Measurements from ENCODE around the gene CACNA1G. TPM values are rescaled to one million over a fixed set of nuclear protein-coding genes. Genes with fewer than 3 reads are reported as not detected.

The CACNA1G gene
- total and polyA plus RNA-seq, 2 experiments from 2014 or later, result 3.5 to 4.8 TPM

DNA sequence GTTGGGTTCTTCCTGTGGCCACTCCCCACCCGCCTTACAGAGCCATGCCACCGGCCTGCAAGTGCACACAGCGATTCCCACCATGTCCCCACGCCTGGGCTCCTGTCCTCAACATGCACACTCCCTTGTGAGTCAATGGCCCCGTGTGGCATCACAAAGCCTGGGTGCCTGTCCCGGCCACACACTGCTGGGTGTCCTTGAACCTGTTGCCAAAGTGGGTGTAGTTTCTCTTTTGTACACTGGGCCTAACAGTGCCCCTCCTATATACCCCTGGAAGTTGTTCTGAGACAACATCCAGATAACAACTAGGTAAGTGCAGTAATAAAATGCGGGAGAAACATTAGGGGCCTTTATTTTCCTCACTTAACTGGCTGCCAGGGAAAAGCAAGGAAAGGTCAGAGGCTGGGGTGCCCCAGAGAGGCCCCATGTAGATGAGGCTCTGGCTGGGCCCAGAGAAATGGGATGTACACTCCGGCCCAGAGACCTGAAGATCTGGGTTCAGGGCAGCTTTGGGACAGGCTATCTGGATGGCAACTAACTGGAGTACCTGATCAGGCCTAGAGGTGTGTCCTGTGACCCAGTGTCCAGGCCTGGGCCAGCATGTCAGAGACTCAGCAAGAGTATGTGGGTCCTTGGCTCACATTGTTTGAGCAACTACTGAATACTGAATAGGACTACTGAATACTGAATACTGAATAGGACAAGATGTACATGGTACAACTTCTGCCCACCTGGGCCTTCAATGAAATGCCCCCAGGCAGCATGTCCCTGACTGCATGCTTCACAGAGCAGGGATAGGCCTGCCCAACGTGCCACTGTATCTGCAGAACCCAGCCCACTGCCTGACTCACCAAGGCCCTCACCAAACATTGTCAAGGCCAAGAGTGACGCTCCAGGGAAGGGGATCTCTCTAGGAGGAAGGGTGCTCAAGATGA, 82.5 kb downstream of the CACNA1G start:
- Histone ChIP-seq H3K4me2 (no peak overlapping the region), H3K27me3 (no peaks in the 10 kb centered on the region), H3K9me3 (ENCODE audit: low read depth) (no peaks in the 10 kb centered on the region), H4K20me1 (ENCODE audit: insufficient read depth, poor library complexity, severe bottlenecking) (no peaks in the 10 kb centered on the region), H3K79me2 (no peaks in the 10 kb centered on the region), H2AFZ (no peak overlapping the region), H3K9me2 (replicated peaks; ENCODE audit: insufficient read depth) (no peaks in the 10 kb centered on the region), H3K4me1 (ENCODE audit: insufficient read depth) (peaks cover 49% of the 10 kb centered on the region), H3K27ac (peak overlapping the region; percentile 27), H3K36me3 (replicated peaks; ENCODE audit: insufficient read depth, low read depth) (no peaks in the 10 kb centered on the region), H3K4me3 (no peak overlapping the region)
- DNase-seq (ENCODE audit: low spot score), result no peak
- no peak for TF ChIP-seq EZH2phosphoT487 (IDR thresholded peaks at IDR 0.05; ENCODE audit: low read depth, severe bottlenecking, unreplicated experiment)
- TF ChIP-seq EZH2 (IDR thresholded peaks at IDR 0.05; ENCODE audit: borderline replicate concordance), result no peak
- TF ChIP-seq, protein P1, sequence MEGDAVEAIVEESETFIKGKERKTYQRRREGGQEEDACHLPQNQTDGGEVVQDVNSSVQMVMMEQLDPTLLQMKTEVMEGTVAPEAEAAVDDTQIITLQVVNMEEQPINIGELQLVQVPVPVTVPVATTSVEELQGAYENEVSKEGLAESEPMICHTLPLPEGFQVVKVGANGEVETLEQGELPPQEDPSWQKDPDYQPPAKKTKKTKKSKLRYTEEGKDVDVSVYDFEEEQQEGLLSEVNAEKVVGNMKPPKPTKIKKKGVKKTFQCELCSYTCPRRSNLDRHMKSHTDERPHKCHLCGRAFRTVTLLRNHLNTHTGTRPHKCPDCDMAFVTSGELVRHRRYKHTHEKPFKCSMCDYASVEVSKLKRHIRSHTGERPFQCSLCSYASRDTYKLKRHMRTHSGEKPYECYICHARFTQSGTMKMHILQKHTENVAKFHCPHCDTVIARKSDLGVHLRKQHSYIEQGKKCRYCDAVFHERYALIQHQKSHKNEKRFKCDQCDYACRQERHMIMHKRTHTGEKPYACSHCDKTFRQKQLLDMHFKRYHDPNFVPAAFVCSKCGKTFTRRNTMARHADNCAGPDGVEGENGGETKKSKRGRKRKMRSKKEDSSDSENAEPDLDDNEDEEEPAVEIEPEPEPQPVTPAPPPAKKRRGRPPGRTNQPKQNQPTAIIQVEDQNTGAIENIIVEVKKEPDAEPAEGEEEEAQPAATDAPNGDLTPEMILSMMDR (IDR thresholded peaks at IDR 0.05; ENCODE audit: poor library complexity), result no peak
- 75% methylated on average over 10 of the region's 10 CpGs for WGBS (ENCODE audit: low lambda C conversion rate, missing lambda C conversion rate)

DNA sequence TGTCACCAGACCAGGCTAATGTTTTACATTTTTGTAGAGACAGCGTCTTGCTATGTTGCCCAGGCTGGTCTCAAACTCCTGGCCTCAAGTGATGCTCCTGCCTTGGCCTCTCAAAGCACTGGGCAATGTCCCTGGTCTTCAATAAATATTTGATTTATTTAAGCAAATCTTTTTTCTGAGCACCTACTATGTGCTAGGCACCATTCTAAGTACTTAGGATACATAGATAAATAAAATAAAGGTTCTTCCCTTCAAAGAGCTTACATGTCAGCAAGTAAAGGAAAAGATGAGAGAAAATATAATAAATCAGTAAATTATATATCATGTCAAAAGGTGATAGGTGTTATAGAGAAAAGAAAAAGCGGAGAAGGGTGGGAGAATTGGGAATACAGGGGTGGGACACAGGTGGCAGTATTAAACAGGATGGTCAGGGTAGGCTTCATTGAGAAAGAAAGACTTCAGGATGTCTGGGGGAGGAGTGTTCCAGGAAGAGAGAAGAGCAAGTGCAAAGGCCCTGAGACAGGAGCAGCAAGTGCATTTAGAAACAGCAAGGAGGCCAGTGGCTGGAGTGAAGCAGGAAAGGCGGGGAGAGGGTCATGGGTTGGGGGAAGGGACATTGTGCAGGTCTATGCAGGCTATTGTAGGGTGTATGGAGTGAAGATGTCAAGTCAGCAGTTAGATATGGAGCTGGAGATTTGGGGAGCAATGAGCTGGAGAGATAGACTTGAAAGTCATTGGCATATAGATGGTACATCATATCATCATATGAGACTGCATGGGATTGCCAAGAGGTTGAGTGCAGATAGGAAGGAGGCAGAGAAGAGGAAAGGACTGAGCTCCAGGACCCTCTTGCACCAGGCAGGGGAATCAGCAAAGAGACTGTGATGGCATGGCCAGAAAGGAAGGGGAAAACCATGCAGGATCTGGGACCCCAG, 85.5 kb downstream of the CACNA1G start:
- no peak overlapping the region for H2AFZ ChIP-seq
- H3K27me3 ChIP-seq, result no peaks in the 10 kb centered on the region
- no peaks in the 10 kb centered on the region for H4K20me1 ChIP-seq (ENCODE audit: insufficient read depth, poor library complexity, severe bottlenecking)
- DNase-seq (ENCODE audit: low spot score), result no peak
- no peak overlapping the region for H3K27ac ChIP-seq
- no peak overlapping the region for H3K4me2 ChIP-seq
- no peaks in the 10 kb centered on the region for H3K36me3 ChIP-seq (replicated peaks; ENCODE audit: insufficient read depth, low read depth)
- 99% methylated on average over 3 of the region's 3 CpGs for WGBS (ENCODE audit: low lambda C conversion rate, missing lambda C conversion rate)
- no peaks in the 10 kb centered on the region for H3K9me2 ChIP-seq (replicated peaks; ENCODE audit: insufficient read depth)
- H3K4me3 ChIP-seq, result no peak overlapping the region
- H3K4me1 ChIP-seq (ENCODE audit: insufficient read depth), result peaks cover 19% of the 10 kb centered on the region
- H3K9me3 ChIP-seq (ENCODE audit: low read depth), result no peaks in the 10 kb centered on the region
- no peaks in the 10 kb centered on the region for H3K79me2 ChIP-seq
- TF ChIP-seq, protein P1 (IDR thresholded peaks at IDR 0.05; ENCODE audit: poor library complexity), result no peak
- TF ChIP-seq EZH2 (IDR thresholded peaks at IDR 0.05; ENCODE audit: borderline replicate concordance), result no peak
- TF ChIP-seq EZH2phosphoT487 (IDR thresholded peaks at IDR 0.05; ENCODE audit: low read depth, severe bottlenecking, unreplicated experiment), result no peak

DNA sequence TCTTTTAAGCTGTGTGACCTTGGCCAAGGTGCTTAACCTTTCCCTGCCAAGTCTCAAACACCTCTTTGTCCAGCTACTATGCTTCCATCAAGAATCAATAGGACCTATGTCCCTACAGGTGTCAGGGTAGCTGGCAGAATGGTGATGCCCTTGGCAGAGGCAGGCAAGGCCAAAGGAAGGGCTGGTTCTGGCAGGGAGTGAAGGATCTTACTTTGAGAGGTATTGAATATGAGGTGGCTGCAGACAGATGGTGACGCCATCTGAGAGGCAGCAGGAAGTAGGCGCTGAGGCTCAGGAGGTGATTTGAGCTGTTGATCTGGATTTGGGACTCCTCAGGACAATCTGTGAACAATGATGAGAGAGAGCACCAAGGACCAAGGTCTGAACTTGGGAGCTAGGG, 86.7 kb downstream of the CACNA1G start:
- Histone ChIP-seq H3K9me3 (ENCODE audit: low read depth) (no peaks in the 10 kb centered on the region), H3K4me3 (no peak overlapping the region), H3K4me2 (no peak overlapping the region), H3K79me2 (no peaks in the 10 kb centered on the region), H2AFZ (no peak overlapping the region), H3K27ac (no peak overlapping the region), H4K20me1 (ENCODE audit: insufficient read depth, poor library complexity, severe bottlenecking) (no peaks in the 10 kb centered on the region), H3K9me2 (replicated peaks; ENCODE audit: insufficient read depth) (no peaks in the 10 kb centered on the region), H3K4me1 (ENCODE audit: insufficient read depth) (peaks cover 10% of the 10 kb centered on the region), H3K27me3 (no peaks in the 10 kb centered on the region), H3K36me3 (replicated peaks; ENCODE audit: insufficient read depth, low read depth) (no peaks in the 10 kb centered on the region)
- TF ChIP-seq EZH2 (IDR thresholded peaks at IDR 0.05; ENCODE audit: borderline replicate concordance) (no peak), EZH2phosphoT487 (IDR thresholded peaks at IDR 0.05; ENCODE audit: low read depth, severe bottlenecking, unreplicated experiment) (no peak)
- TF ChIP-seq, protein P1 (IDR thresholded peaks at IDR 0.05; ENCODE audit: poor library complexity), result no peak
- WGBS (ENCODE audit: low lambda C conversion rate, missing lambda C conversion rate), result 95% methylated on average over 2 of the region's 2 CpGs
- no peak for DNase-seq (ENCODE audit: low spot score)

Measured in hepatocyte (in vitro differentiated cells).